Hepatocyte (in vitro differentiated cells): Measurements from ENCODE around the gene DNAJB13.

Source experiments
- CTCF ChIP-seq: fragments of 200-600 bp; sonication (generic); IDR thresholded peaks from 2 replicates; pipeline ENCODE4 v1.5.1; 2016; ENCODE audit warnings: antibody characterized with exemption, mild to moderate bottlenecking; ENCODE audit not compliant: poor library complexity
- EZH2 ChIP-seq: fragments of 200-600 bp; sonication (generic); IDR thresholded peaks from 2 replicates; pipeline ENCODE4 v1.6.1; 2016; ENCODE audit warnings: antibody characterized with exemption, mild to moderate bottlenecking, borderline replicate concordance

- no peak for TF ChIP-seq CTCF
- TF ChIP-seq EZH2, result no peak
Measured at GRCh38 chr11:73946798-73947458, 3.9 kb upstream of the DNAJB13 start.
